ENCODE results near the gene VILL. TPM values are rescaled to one million over a fixed set of nuclear protein-coding genes. Genes with fewer than 3 reads are reported as not detected.

VILL gene
- total RNA-seq, 4 donors from 2014 or later = 1.8 to 18.7 (median 6.3) TPM

- Histone ChIP-seq H3K9me3 (no peaks in the 10 kb centered on the region), H3K27me3 (no peaks in the 10 kb centered on the region), H3K4me1 (no peaks in the 10 kb centered on the region), H3K27ac (no peak overlapping the region), H3K36me3 (no peaks in the 10 kb centered on the region), H3K4me3 (no peak overlapping the region)
- peak in 1 of 2 donors; percentile 50 for DNase-seq
- intact Hi-C loops (cut with DNase I; ENCODE audit: low total_unique reads) = no loop called here
- TF ChIP-seq CTCF (IDR thresholded peaks at IDR 0.05) (peak; percentile 46 to 67 (median 64)), POLR2A (IDR thresholded peaks at IDR 0.05) (no peak)
These were observed 16.2 kb upstream of the VILL start for GRCh38 chr3:37974121-37975083.

GRCh38 chr3:37979541-37980461 is 10.8 kb upstream of the VILL start:
- Histone ChIP-seq H3K4me3 (no peak overlapping the region), H3K27me3 (no peaks in the 10 kb centered on the region), H3K27ac (no peak overlapping the region), H3K9me3 (no peaks in the 10 kb centered on the region), H3K36me3 (no peaks in the 10 kb centered on the region), H3K4me1 (no peaks in the 10 kb centered on the region)
- TF ChIP-seq CTCF (IDR thresholded peaks at IDR 0.05) (no peak), POLR2A (IDR thresholded peaks at IDR 0.05) (no peak)
- intact Hi-C loops (cut with DNase I; ENCODE audit: low total_unique reads) = no loop called here
- DNase-seq = no peak

GRCh38 chr3:37980462-37981347 is 9.9 kb upstream of the VILL start:
- no peak for DNase-seq
- Histone ChIP-seq H3K4me3 (no peak overlapping the region), H3K27me3 (no peaks in the 10 kb centered on the region), H3K9me3 (no peaks in the 10 kb centered on the region), H3K27ac (no peak overlapping the region), H3K4me1 (no peaks in the 10 kb centered on the region), H3K36me3 (no peaks in the 10 kb centered on the region)
- TF ChIP-seq POLR2A (IDR thresholded peaks at IDR 0.05) (no peak), CTCF (IDR thresholded peaks at IDR 0.05) (no peak)
- intact Hi-C loops (cut with DNase I; ENCODE audit: low total_unique reads) = no loop called here

GRCh38 chr3:37981348-37981664 is 9.3 kb upstream of the VILL start:
- Histone ChIP-seq H3K4me3 (no peak overlapping the region), H3K27me3 (no peaks in the 10 kb centered on the region), H3K36me3 (no peaks in the 10 kb centered on the region), H3K27ac (no peak overlapping the region), H3K4me1 (no peaks in the 10 kb centered on the region), H3K9me3 (no peaks in the 10 kb centered on the region)
- intact Hi-C loops (cut with DNase I; ENCODE audit: low total_unique reads) = no loop called here
- no peak for TF ChIP-seq CTCF (IDR thresholded peaks at IDR 0.05)
- TF ChIP-seq POLR2A (IDR thresholded peaks at IDR 0.05) = no peak
- no peak for DNase-seq
